Globus pallidus (tissue), 1 donor: ENCODE results near the gene SKP2.
A peak's percentile ranks its signal among the peaks of the same experiment; 100 is the strongest.
"Not testable (repeated sequence)": the region's sequence is repeated elsewhere in the genome, so short reads cannot be mapped to it uniquely, and the experiment has no call there.

Source experiments
- DNase-seq: peaks from one replicate; pipeline ENCODE4 v3.0.0-alpha.2; 2015; ENCODE audit warnings: low spot score

Gene SKP2

GRCh38 chr5:36151434-36152323, at the start of gene SKP2, which contains the start of gene LMBRD2:
Gene SKP2, plus strand, starts transcription at chr5:36152111. Its CDS starts 152 bp downstream, at chr5:36152263.
Gene LMBRD2, minus strand, starts transcription at chr5:36151887. Its CDS starts 8,538 bp downstream, at chr5:36143349.
- peak; percentile 99 for DNase-seq

GRCh38 chr5:36105819-36106218, 46.1 kb upstream of the SKP2 start:
- DNase-seq: no peak

GRCh38 chr5:36108758-36109460, 43.0 kb upstream of the SKP2 start:
- DNase-seq: no peak

GRCh38 chr5:36111238-36111637, 40.7 kb upstream of the SKP2 start:
- no peak for DNase-seq

GRCh38 chr5:36125868-36126267, 26.0 kb upstream of the SKP2 start:
- no peak for DNase-seq

- DNase-seq: no peak
Observed at GRCh38 chr5:36128795-36129194, 23.1 kb upstream of the SKP2 start.

- not testable (repeated sequence) for DNase-seq
Observed at GRCh38 chr5:36129666-36130065, 22.2 kb upstream of the SKP2 start.

- DNase-seq: not testable (repeated sequence)
Observed at GRCh38 chr5:36133009-36133408, 18.9 kb upstream of the SKP2 start.

- DNase-seq: no peak
Observed at GRCh38 chr5:36135988-36136387, 15.9 kb upstream of the SKP2 start.

GRCh38 chr5:36136581-36136980, 15.3 kb upstream of the SKP2 start:
- DNase-seq: no peak

GRCh38 chr5:36138900-36139683, 12.8 kb upstream of the SKP2 start:
- no peak for DNase-seq

- no peak for DNase-seq
Observed at GRCh38 chr5:36145311-36145710, 6.6 kb upstream of the SKP2 start.

- no peak for DNase-seq
Observed at GRCh38 chr5:36146390-36146789, 5.5 kb upstream of the SKP2 start.

- no peak for DNase-seq
Observed at GRCh38 chr5:36147681-36148080, 4.2 kb upstream of the SKP2 start.

- no peak for DNase-seq
Observed at GRCh38 chr5:36150676-36151433, 1.1 kb upstream of the SKP2 start.

- no peak for DNase-seq
Observed at GRCh38 chr5:36152324-36153297, 700 bp downstream of the SKP2 start.

- DNase-seq: no peak
Observed at GRCh38 chr5:36153298-36153677, 1.4 kb downstream of the SKP2 start.

GRCh38 chr5:36153726-36154125, 1.8 kb downstream of the SKP2 start:
- DNase-seq: no peak

GRCh38 chr5:36155291-36155690, 3.4 kb downstream of the SKP2 start:
- DNase-seq: no peak

GRCh38 chr5:36156121-36156601, 4.2 kb downstream of the SKP2 start:
- no peak for DNase-seq
